Hepatocyte (in vitro differentiated cells): Measurements from ENCODE around the gene PTPRN2.

ENCODE experiments used
- EZH2phosphoT487 ChIP-seq: fragments of 200-600 bp; sonication (generic); IDR thresholded peaks from one replicate; pipeline ENCODE4 v1.6.1; 2018; ENCODE audit warnings: antibody characterized with exemption, mild to moderate bottlenecking, low read depth, moderate library complexity; ENCODE audit not compliant: unreplicated experiment, severe bottlenecking
- TF ChIP-seq, protein P1 (sequence below): fragments of 200-600 bp; sonication (generic); IDR thresholded peaks from 2 replicates; pipeline ENCODE4 v1.5.1; 2016; ENCODE audit warnings: antibody characterized with exemption, mild to moderate bottlenecking; ENCODE audit not compliant: poor library complexity

DNA sequence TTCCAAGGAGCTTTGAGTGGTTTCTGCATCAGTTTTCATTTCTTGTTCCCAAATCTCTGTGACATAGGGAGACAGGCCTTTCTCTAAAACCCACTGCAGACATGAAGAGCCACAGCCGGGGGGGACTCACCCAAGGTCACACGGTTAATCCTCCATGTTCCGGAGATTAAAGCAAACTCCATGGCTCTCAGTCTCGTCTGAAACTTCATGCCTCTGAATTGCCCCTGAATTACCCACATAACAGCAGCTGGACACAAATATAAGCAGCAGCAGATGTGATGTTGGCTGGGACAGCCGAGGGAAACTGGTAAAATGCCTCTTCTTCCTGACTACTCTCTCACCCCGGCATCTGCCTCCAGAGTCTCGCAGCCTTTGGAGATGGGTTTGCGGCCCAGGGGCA lies 848.6 kb downstream of the PTPRN2 start:
- TF ChIP-seq, protein P1, sequence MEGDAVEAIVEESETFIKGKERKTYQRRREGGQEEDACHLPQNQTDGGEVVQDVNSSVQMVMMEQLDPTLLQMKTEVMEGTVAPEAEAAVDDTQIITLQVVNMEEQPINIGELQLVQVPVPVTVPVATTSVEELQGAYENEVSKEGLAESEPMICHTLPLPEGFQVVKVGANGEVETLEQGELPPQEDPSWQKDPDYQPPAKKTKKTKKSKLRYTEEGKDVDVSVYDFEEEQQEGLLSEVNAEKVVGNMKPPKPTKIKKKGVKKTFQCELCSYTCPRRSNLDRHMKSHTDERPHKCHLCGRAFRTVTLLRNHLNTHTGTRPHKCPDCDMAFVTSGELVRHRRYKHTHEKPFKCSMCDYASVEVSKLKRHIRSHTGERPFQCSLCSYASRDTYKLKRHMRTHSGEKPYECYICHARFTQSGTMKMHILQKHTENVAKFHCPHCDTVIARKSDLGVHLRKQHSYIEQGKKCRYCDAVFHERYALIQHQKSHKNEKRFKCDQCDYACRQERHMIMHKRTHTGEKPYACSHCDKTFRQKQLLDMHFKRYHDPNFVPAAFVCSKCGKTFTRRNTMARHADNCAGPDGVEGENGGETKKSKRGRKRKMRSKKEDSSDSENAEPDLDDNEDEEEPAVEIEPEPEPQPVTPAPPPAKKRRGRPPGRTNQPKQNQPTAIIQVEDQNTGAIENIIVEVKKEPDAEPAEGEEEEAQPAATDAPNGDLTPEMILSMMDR = no peak
- TF ChIP-seq EZH2phosphoT487 = no peak
